ENCODE data around the gene SEC16B.

GRCh38 chr1:177913762-177914540 lies 55.9 kb downstream of the SEC16B start:
- no peak for TF ChIP-seq SP1 (CRISPR knock-in tag; IDR thresholded peaks at IDR 0.05)
- TF ChIP-seq CTCF (IDR thresholded peaks at IDR 0.05 in 2 of 3, conservative IDR thresholded peaks at IDR 0.05 in 1 of 3; ENCODE audit: insufficient read depth in 2 of 3, low read depth in 1 of 3, low read length in 3 of 3) = peak in 2 of 3 experiments; percentile 13 to 20; a peak in 1 of 6 replicates
- TF ChIP-seq FOXJ3 (CRISPR knock-in tag; IDR thresholded peaks at IDR 0.05) = no peak
- no peak for TF ChIP-seq ZNF282 (CRISPR knock-in tag; IDR thresholded peaks at IDR 0.05)
- TF ChIP-seq NFATC3 (IDR thresholded peaks at IDR 0.05) = no peak
- TF ChIP-seq ZNF764 (CRISPR knock-in tag; IDR thresholded peaks at IDR 0.05; ENCODE audit: low read depth) = no peak
- no peak for TF ChIP-seq HNRNPK (IDR thresholded peaks at IDR 0.05; ENCODE audit: low read depth, low read length, poor library complexity, severe bottlenecking)

Measured in K562 (cell line).